Esophagus muscularis mucosa (tissue), 4 donors: Measurements from ENCODE around the gene COG3. TPM values are rescaled to one million over a fixed set of nuclear protein-coding genes. Genes with fewer than 3 reads are reported as not detected.

Experiments used
- DNase-seq: peaks from one replicate; pipeline ENCODE4 v3.0.0-alpha.2; 2017; ENCODE audit errors: extremely low spot score
- H3K27ac ChIP-seq, 4 donors: fragments of 200-600 bp; sonication (generic); replicated peaks in 1 of 4; 1 replicate in 3 of 4; 2 replicates in 1 of 4; pipeline ENCODE4 v1.5.1; 2016 to 2019; ENCODE audit warnings: mild to moderate bottlenecking in 1 of 4
- H3K27me3 ChIP-seq, 4 donors: fragments of 200-600 bp; sonication (generic); one replicate each; pipeline versions ENCODE4 v1.5.1 to v1.6.0; 2016 to 2019
- H3K36me3 ChIP-seq, 4 donors: fragments of 200-600 bp; sonication (generic); one replicate each; pipeline ENCODE4 v1.5.1; 2016 to 2019
- H3K4me1 ChIP-seq, 4 donors: fragments of 200-600 bp; sonication (generic); one replicate each; pipeline ENCODE4 v1.5.1; 2016 to 2019
- H3K4me3 ChIP-seq, 4 donors: fragments of 200-600 bp; sonication (generic); 1 replicate in 2 of 4; 2 replicates in 2 of 4; pipeline ENCODE4 v1.5.1; 2016 to 2019; ENCODE audit warnings: mild to moderate bottlenecking in 4 of 4, moderate library complexity in 1 of 4
- H3K9me3 ChIP-seq, 4 donors: fragments of 200-600 bp; sonication (generic); 1 replicate in 3 of 4; 2 replicates in 1 of 4; pipeline ENCODE4 v1.5.1; 2016 to 2019
- EP300 ChIP-seq: sonication (generic); formaldehyde crosslinking; IDR thresholded peaks from one replicate; pipeline ENCODE4 v1.6.1; 2017; ENCODE audit warnings: antibody characterized with exemption
- POLR2A ChIP-seq: fragments of 450-650 bp; IDR thresholded peaks from one replicate; pipeline ENCODE4 v1.6.1; 2017; ENCODE audit warnings: antibody characterized with exemption, moderate library complexity, mild to moderate bottlenecking, low read depth
- POLR2AphosphoS5 ChIP-seq, 2 donors: sonication (generic); formaldehyde crosslinking; IDR thresholded peaks; one replicate each; pipeline ENCODE4 v1.6.1; 2017; ENCODE audit warnings: antibody characterized with exemption in 2 of 2
- WGBS: methylation state at CpG from one replicate; pipeline ENCODE4 v1.1.5; 2018; 5-methylcytosine and 5-hydroxymethylcytosine counted together
- intact Hi-C: fragments of 100-400 bp; cut with DNase I; formaldehyde crosslinking; loops from one replicate; pipeline ENCODE4 v1.15.1; 2023
- total RNA-seq, 4 donors: library from RNA; depleted of rRNA; stranded (reverse); fragments of >200 nt; gene quantifications; one replicate each; pipeline versions ENCODE4 v1.1.0 to v1.2.1, GENCODE V29; 2016
- TF ChIP-seq, protein P1 (sequence below), 3 experiments: fragments of 200-600 bp in 2 of 3; fragments of 450-650 bp in 1 of 3; sonication (generic) in 2 of 3; IDR thresholded peaks; one replicate each; pipeline ENCODE4 v1.5.1; 2017 to 2019; ENCODE audit warnings: antibody characterized with exemption in 3 of 3, mild to moderate bottlenecking in 2 of 3, moderate library complexity in 1 of 3

COG3 gene
- total RNA-seq, 4 donors from 2014 or later = 17.7 to 28.2 (median 21.3) TPM

DNA sequence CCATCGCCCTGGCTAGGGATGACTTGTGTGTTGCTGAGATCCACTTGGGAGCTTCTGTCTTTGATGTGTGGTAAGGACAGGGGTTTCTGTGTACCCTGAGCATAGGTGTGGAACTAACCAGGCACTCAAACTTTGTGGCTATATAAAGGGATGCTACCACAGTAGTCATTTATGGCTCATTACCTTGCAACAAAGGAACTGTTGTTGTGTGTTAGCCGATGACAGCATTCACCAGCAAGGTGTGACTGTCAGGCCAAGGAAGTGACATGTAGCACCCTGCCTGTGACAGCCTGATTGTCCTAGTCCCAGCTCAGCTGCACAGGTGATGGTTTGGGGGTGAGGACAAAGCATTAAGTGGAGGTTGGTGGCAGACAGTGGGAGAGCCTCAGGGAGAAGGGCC is 73.6 kb downstream of the COG3 start:
- H3K4me3 ChIP-seq = no peak overlapping the region
- no peak overlapping the region for H3K27ac ChIP-seq
- DNase-seq = no peak
- intact Hi-C loops = no loop called here
- H3K9me3 ChIP-seq = no peaks in the 10 kb centered on the region
- peaks cover 19 to 34% (median 29%) of the 10 kb centered on the region in 4 donors for H3K36me3 ChIP-seq
- 91% methylated on average over 2 of the region's 2 CpGs for WGBS
- no peak for TF ChIP-seq EP300
- TF ChIP-seq, protein P1, sequence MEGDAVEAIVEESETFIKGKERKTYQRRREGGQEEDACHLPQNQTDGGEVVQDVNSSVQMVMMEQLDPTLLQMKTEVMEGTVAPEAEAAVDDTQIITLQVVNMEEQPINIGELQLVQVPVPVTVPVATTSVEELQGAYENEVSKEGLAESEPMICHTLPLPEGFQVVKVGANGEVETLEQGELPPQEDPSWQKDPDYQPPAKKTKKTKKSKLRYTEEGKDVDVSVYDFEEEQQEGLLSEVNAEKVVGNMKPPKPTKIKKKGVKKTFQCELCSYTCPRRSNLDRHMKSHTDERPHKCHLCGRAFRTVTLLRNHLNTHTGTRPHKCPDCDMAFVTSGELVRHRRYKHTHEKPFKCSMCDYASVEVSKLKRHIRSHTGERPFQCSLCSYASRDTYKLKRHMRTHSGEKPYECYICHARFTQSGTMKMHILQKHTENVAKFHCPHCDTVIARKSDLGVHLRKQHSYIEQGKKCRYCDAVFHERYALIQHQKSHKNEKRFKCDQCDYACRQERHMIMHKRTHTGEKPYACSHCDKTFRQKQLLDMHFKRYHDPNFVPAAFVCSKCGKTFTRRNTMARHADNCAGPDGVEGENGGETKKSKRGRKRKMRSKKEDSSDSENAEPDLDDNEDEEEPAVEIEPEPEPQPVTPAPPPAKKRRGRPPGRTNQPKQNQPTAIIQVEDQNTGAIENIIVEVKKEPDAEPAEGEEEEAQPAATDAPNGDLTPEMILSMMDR (IDR thresholded peaks at IDR 0.05) = no peak
- TF ChIP-seq POLR2A = no peak
- no peak for TF ChIP-seq POLR2AphosphoS5 (IDR thresholded peaks at IDR 0.05)
- no peaks in the 10 kb centered on the region for H3K4me1 ChIP-seq
- no peaks in the 10 kb centered on the region for H3K27me3 ChIP-seq

DNA sequence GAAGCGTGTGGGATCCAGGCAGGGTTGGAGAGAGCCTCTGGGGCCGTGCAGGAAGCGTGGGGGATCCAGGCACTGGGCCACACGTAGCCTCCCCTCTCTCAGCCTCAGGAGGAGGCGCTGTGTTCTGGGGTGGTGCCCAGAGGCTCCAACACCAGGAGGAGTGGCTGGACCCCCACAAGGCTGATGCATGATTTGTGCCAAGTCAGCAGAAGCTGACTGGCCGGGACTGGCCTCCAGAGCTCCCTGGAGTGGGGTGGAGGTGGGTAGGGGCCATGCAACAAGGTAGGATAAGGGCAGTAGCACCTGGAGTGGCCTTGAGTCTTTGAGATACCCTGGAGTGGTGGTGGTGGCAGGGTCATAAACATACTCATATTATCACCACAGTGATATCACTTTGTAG is 75.5 kb downstream of the COG3 start:
- H3K27me3 ChIP-seq = no peaks in the 10 kb centered on the region
- no peaks in the 10 kb centered on the region for H3K4me1 ChIP-seq
- TF ChIP-seq POLR2A (no peak), EP300 (no peak), POLR2AphosphoS5 (IDR thresholded peaks at IDR 0.05) (no peak)
- TF ChIP-seq, protein P1 (IDR thresholded peaks at IDR 0.05) = no peak
- intact Hi-C loops = no loop called here
- no peaks in the 10 kb centered on the region for H3K9me3 ChIP-seq
- no peak overlapping the region for H3K27ac ChIP-seq
- no peak for DNase-seq
- 80% methylated on average over 1 of the region's 6 CpGs for WGBS
- no peak overlapping the region for H3K4me3 ChIP-seq
- peaks cover 10 to 16% (median 11%) of the 10 kb centered on the region in 4 donors for H3K36me3 ChIP-seq

DNA sequence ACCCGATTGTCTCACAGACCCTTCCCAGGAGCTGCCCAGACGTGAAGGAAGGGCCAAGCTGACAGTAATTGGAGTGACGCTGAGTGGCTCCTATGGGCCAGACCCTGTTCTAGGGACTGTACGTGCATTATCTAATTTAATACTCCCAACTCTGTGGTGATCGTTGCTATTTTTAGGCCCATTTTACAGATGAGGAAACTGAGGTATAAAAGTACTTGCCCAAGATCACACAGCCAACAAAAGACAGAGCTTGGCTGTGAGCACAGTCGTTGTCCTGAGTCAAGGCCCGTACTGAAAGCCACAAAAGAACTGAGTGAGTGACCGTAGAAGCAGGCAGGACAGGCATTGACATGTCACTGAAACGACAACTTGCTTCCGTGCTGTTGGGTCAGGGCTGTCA is 76.1 kb downstream of the COG3 start:
- Histone ChIP-seq H3K9me3 (no peaks in the 10 kb centered on the region), H3K27ac (no peak overlapping the region), H3K4me3 (no peak overlapping the region), H3K36me3 (peaks cover 3 to 9% (median 5%) of the 10 kb centered on the region in 4 donors), H3K27me3 (no peaks in the 10 kb centered on the region), H3K4me1 (no peaks in the 10 kb centered on the region)
- intact Hi-C loops = no loop called here
- 94% methylated on average over 10 of the region's 10 CpGs for WGBS
- TF ChIP-seq POLR2AphosphoS5 (IDR thresholded peaks at IDR 0.05) = no peak
- TF ChIP-seq, protein P1 (IDR thresholded peaks at IDR 0.05) = no peak
- no peak for DNase-seq

DNA sequence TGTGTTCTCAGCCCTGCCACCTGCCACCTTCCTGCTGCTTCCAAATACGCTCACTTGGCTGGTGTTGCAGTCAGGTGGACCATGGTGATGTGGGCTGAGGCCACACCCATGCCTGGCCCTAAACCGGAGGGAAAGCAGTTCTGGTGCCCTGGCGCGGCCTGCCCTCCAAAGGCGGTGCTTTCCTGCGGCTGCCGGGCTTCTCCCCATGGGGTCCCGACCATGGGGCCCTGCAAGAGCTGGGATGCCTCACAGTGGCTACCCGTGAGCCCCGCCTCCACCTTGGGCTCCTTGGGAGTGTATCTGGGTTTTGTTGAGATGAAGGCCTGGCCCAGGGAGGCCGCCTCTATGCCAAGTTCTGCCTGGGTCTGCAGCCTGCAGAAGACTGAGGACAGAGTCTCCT is 77.1 kb downstream of the COG3 start:
- H3K36me3 ChIP-seq = peaks cover 0 to 6% (median 2%) of the 10 kb centered on the region in 4 donors
- no peak overlapping the region for H3K27ac ChIP-seq
- WGBS = 93% methylated on average over 11 of the region's 11 CpGs
- no peaks in the 10 kb centered on the region for H3K27me3 ChIP-seq
- TF ChIP-seq EP300 (no peak), POLR2AphosphoS5 (IDR thresholded peaks at IDR 0.05) (no peak), POLR2A (no peak)
- TF ChIP-seq, protein P1 (IDR thresholded peaks at IDR 0.05) = no peak
- H3K9me3 ChIP-seq = no peaks in the 10 kb centered on the region
- intact Hi-C loops = no loop called here
- H3K4me3 ChIP-seq = no peak overlapping the region
- DNase-seq = no peak
- H3K4me1 ChIP-seq = no peaks in the 10 kb centered on the region

DNA sequence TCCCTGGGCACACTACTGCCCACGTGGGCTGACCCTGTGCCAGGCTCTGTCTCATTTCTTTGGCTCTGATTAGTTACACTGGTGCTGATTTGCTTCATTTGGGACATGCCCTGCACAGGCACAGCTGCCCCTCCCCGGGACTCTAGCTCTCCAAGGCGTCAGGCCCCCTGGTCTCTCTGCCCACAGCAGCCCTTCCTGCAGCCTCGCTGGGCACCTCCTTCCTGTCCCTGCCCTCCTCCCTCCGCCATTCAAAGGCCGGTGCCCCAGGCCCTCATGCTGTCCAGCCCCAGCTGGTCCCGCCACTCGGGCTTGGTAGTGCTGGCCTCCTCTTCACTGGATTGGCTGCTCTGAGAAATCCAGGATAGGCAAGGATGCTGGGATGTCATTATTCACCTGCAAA is 77.7 kb downstream of the COG3 start:
- TF ChIP-seq EP300 (no peak), POLR2A (no peak), POLR2AphosphoS5 (IDR thresholded peaks at IDR 0.05) (no peak)
- TF ChIP-seq, protein P1 (IDR thresholded peaks at IDR 0.05) = no peak
- Histone ChIP-seq H3K4me1 (no peaks in the 10 kb centered on the region), H3K27me3 (no peaks in the 10 kb centered on the region), H3K27ac (no peak overlapping the region), H3K36me3 (peaks cover 0 to 6% (median 2%) of the 10 kb centered on the region in 4 donors), H3K9me3 (no peaks in the 10 kb centered on the region), H3K4me3 (no peak overlapping the region)
- DNase-seq = peak; percentile 45
- intact Hi-C loops = no loop called here
- 79% methylated on average over 8 of the region's 8 CpGs for WGBS
